Hindlimb muscle (tissue), 1 donor: ENCODE results near the gene TUBD1. TPM values are rescaled to one million over a fixed set of nuclear protein-coding genes. Genes with fewer than 3 reads are reported as not detected.

Experiments
- DNase-seq: peaks from one replicate; pipeline ENCODE4 v3.0.0-alpha.2; 2013
- polyA plus RNA-seq: library from polyadenylated mRNA; unstranded; fragments of 120-200 nt; gene quantifications from one replicate; pipeline ENCODE4 v1.2.1, GENCODE V29; 2013; ENCODE audit not compliant: insufficient read length

The TUBD1 gene
- polyA plus RNA-seq, 1 donor = 8.9 TPM

- DNase-seq = peak; percentile 52
Observed at GRCh38 chr17:59825533-59826322, 67.0 kb downstream of the TUBD1 start.

- no peak for DNase-seq
Observed at GRCh38 chr17:59815965-59816364, 76.8 kb downstream of the TUBD1 start.

GRCh38 chr17:59814685-59815084, 78.1 kb downstream of the TUBD1 start:
- no peak for DNase-seq

GRCh38 chr17:59814276-59814675, 78.5 kb downstream of the TUBD1 start:
- no peak for DNase-seq

- DNase-seq = no peak
Observed at GRCh38 chr17:59812139-59812538, 80.6 kb downstream of the TUBD1 start.

GRCh38 chr17:59811209-59811608, 81.5 kb downstream of the TUBD1 start:
- no peak for DNase-seq

GRCh38 chr17:59810894-59811153, 81.9 kb downstream of the TUBD1 start:
- no peak for DNase-seq

Other genes starting within 250 kb of the TUBD1 start
- gene PTRH2, start 185.5 kb downstream of the TUBD1 start, polyA plus RNA-seq = 15.0 TPM
- gene VMP1, start 185.3 kb downstream of the TUBD1 start, polyA plus RNA-seq = 53.8 TPM
- 39.0 TPM for gene RPS6KB1, start 178 bp upstream of the TUBD1 start, polyA plus RNA-seq
- 18.2 TPM for gene RNFT1, start 71.8 kb upstream of the TUBD1 start, polyA plus RNA-seq
- 19.5 TPM for gene HEATR6, start 186.0 kb upstream of the TUBD1 start, polyA plus RNA-seq